ENCODE measurements around the gene B3GLCT. TPM values are rescaled to one million over a fixed set of nuclear protein-coding genes. Genes with fewer than 3 reads are reported as not detected.

Gene B3GLCT
- total and polyA plus RNA-seq, 2 of the 13 experiments (the other 11 are each of a cell fraction or from before 2014, with no cell fraction given), result 2.0 to 7.1 TPM

DNA sequence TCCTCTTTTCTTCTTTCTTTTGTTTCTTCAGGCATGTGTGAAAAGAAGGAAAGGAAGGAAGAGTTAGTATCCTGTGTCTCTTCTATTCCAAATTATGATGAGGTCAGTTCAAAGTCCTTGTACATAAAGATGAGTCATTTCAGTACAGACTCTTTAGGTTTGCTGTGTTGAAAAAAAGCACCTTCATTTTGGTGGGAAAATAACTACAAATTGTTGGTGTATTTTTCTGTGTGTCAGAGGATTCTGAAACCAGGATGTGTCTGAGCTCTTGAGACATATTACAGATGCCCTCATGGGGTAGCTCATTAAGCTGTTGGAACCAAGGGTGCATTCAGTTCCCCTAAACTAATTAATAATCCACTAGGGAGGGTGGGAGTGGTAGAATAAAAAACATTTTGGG lies 32.3 kb upstream of the B3GLCT start:
- peak; percentile 76 for DNase-seq (ENCODE audit: low spot score)
- Histone ChIP-seq H4K20me1 (ENCODE audit: insufficient read depth, low read length) (no peaks in the 10 kb centered on the region), H3K27ac (ENCODE audit: extremely low read length, insufficient read depth, low read length) (peak overlapping the region; percentile 15), H3K79me2 (ENCODE audit: insufficient read depth, low read length) (no peaks in the 10 kb centered on the region), H2AFZ (ENCODE audit: low read length) (no peak overlapping the region), H3K4me3 (replicated peaks in 1 of 3; ENCODE audit: insufficient read depth in 1 of 3, low read depth in 2 of 3, low read length in 3 of 3) (no peak overlapping the region; a peak in 1 of 6 replicates), H3K9me3 (ENCODE audit: low read length) (no peaks in the 10 kb centered on the region), H3K4me1 (ENCODE audit: insufficient read depth, low read length) (peaks cover 63% of the 10 kb centered on the region), H3K9ac (ENCODE audit: insufficient read depth, low read depth, low read length) (0 out of 2 replicates have a peak overlapping the region, but pooled peaks have one; percentile 10), H3K4me2 (ENCODE audit: low read depth, low read length) (peak overlapping the region; percentile 46), H3K36me3 (replicated peaks in 1 of 2; ENCODE audit: control insufficient read depth in 1 of 2, insufficient read depth in 2 of 2, low read length in 2 of 2) (no peaks in the 10 kb centered on the region), H3K27me3 (ENCODE audit: control insufficient read depth in 1 of 2, insufficient read depth in 2 of 2, low read length in 2 of 2) (no peaks in the 10 kb centered on the region; a peak in 1 of 5 replicates)
- no TSS peak for BruUV-seq (replicated peaks)
- intact Hi-C loops (cut with micrococcal nuclease; ENCODE audit: unreplicated experiment) (loop anchor here (10.0 kb wide), 1 partner anchor 773 kb away; no protein-coding TSS in a partner anchor), in situ Hi-C loops (cut with HindIII; ENCODE audit: extremely low pct_ligation_motif_present, low pct_unique_long_range_greater_than_20kb) (no loop called here)
- POLR2A ChIA-PET, result interaction anchor here (0.6 kb wide), 1 partner anchor 551 kb away, joined by 3 read pairs; no protein-coding TSS in a partner anchor
- peak; percentile 35; the same call in 2 of the 3 replicates for ATAC-seq
- CTCF ChIA-PET (ENCODE audit: low intra/inter-chr PET ratio, low total read pairs), result no interaction called here
- peak; percentile 39 for FAIRE-seq
- no peak for TF ChIP-seq HMGA1 (CRISPR knock-in tag; conservative IDR thresholded peaks at IDR 0.05)
- peak; percentile 22 to 44; a peak in 2 of 4 replicates for TF ChIP-seq MAFK (conservative IDR thresholded peaks at IDR 0.05 in 1 of 2, IDR thresholded peaks at IDR 0.05 in 1 of 2; ENCODE audit: low read length in 2 of 2)
- no peak for TF ChIP-seq ZNF619 (CRISPR knock-in tag; IDR thresholded peaks at IDR 0.05)
- peak; percentile 71 for TF ChIP-seq FOXA3 (CRISPR knock-in tag; IDR thresholded peaks at IDR 0.05)
- TF ChIP-seq SIN3A (IDR thresholded peaks at IDR 0.05; ENCODE audit: borderline replicate concordance, low read depth, low read length), result no peak
- no peak for TF ChIP-seq SSRP1 (CRISPR knock-in tag; IDR thresholded peaks at IDR 0.05)
- TF ChIP-seq, protein P1, sequence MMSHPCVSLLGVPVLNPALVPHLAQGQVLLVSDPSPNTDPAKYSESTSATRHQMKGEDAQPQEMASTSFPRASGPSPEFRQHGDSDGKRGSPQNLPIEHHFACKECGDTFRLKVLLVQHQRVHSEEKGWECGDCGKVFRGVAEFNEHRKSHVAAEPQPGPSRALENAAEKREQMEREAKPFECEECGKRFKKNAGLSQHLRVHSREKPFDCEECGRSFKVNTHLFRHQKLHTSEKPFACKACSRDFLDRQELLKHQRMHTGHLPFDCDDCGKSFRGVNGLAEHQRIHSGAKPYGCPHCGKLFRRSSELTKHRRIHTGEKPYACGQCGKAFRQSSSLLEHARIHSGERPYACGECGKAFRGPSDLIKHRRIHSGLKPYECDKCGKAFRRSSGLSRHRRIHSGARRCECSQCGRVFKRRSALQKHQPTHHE (CRISPR knock-in tag; IDR thresholded peaks at IDR 0.05; ENCODE audit: borderline replicate concordance), result no peak
- TF ChIP-seq KAT8 (CRISPR knock-in tag; IDR thresholded peaks at IDR 0.05), result peak; percentile 45; the same call in 1 of the 2 replicates
- TF ChIP-seq MEIS2 (CRISPR knock-in tag; IDR thresholded peaks at IDR 0.05), result no peak
- TF ChIP-seq EP300 (IDR thresholded peaks at IDR 0.05; ENCODE audit: low read depth in 2 of 2, low read length in 2 of 2), result peak in 1 of 2 experiments; percentile 55; a peak in 1 of 4 replicates
- TF ChIP-seq EP300 (CRISPR knock-in tag; IDR thresholded peaks at IDR 0.05; ENCODE audit: borderline replicate concordance), result no peak
- no peak for TF ChIP-seq SOX13 (IDR thresholded peaks at IDR 0.05)
- TF ChIP-seq SOX13 (CRISPR knock-in tag; conservative IDR thresholded peaks at IDR 0.05 in 1 of 2, IDR thresholded peaks at IDR 0.05 in 1 of 2), result peak in 1 of 2 experiments; percentile 15; a peak in 1 of 4 replicates
- TF ChIP-seq MAFF (IDR thresholded peaks at IDR 0.05; ENCODE audit: low read depth, low read length), result peak; percentile 61
- 0 out of 2 replicates have a peak, but pooled peaks have one; percentile 23 for TF ChIP-seq SMARCC2 (IDR thresholded peaks at IDR 0.05)
- TF ChIP-seq, protein P2, sequence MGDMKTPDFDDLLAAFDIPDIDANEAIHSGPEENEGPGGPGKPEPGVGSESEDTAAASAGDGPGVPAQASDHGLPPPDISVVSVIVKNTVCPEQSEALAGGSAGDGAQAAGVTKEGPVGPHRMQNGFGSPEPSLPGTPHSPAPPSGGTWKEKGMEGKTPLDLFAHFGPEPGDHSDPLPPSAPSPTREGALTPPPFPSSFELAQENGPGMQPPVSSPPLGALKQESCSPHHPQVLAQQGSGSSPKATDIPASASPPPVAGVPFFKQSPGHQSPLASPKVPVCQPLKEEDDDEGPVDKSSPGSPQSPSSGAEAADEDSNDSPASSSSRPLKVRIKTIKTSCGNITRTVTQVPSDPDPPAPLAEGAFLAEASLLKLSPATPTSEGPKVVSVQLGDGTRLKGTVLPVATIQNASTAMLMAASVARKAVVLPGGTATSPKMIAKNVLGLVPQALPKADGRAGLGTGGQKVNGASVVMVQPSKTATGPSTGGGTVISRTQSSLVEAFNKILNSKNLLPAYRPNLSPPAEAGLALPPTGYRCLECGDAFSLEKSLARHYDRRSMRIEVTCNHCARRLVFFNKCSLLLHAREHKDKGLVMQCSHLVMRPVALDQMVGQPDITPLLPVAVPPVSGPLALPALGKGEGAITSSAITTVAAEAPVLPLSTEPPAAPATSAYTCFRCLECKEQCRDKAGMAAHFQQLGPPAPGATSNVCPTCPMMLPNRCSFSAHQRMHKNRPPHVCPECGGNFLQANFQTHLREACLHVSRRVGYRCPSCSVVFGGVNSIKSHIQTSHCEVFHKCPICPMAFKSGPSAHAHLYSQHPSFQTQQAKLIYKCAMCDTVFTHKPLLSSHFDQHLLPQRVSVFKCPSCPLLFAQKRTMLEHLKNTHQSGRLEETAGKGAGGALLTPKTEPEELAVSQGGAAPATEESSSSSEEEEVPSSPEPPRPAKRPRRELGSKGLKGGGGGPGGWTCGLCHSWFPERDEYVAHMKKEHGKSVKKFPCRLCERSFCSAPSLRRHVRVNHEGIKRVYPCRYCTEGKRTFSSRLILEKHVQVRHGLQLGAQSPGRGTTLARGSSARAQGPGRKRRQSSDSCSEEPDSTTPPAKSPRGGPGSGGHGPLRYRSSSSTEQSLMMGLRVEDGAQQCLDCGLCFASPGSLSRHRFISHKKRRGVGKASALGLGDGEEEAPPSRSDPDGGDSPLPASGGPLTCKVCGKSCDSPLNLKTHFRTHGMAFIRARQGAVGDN (CRISPR knock-in tag; IDR thresholded peaks at IDR 0.05), result no peak
- TF ChIP-seq, protein P3, sequence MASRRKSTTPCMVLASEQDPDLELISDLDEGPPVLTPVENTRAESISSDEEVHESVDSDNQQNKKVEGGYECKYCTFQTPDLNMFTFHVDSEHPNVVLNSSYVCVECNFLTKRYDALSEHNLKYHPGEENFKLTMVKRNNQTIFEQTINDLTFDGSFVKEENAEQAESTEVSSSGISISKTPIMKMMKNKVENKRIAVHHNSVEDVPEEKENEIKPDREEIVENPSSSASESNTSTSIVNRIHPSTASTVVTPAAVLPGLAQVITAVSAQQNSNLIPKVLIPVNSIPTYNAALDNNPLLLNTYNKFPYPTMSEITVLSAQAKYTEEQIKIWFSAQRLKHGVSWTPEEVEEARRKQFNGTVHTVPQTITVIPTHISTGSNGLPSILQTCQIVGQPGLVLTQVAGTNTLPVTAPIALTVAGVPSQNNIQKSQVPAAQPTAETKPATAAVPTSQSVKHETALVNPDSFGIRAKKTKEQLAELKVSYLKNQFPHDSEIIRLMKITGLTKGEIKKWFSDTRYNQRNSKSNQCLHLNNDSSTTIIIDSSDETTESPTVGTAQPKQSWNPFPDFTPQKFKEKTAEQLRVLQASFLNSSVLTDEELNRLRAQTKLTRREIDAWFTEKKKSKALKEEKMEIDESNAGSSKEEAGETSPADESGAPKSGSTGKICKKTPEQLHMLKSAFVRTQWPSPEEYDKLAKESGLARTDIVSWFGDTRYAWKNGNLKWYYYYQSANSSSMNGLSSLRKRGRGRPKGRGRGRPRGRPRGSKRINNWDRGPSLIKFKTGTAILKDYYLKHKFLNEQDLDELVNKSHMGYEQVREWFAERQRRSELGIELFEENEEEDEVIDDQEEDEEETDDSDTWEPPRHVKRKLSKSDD (CRISPR knock-in tag; IDR thresholded peaks at IDR 0.05; ENCODE audit: low read depth), result no peak
- TF ChIP-seq PTBP1 (IDR thresholded peaks at IDR 0.05; ENCODE audit: low read depth, low read length, poor library complexity, severe bottlenecking), result no peak
